Measurements from ENCODE around the gene FAM222B.

DNA sequence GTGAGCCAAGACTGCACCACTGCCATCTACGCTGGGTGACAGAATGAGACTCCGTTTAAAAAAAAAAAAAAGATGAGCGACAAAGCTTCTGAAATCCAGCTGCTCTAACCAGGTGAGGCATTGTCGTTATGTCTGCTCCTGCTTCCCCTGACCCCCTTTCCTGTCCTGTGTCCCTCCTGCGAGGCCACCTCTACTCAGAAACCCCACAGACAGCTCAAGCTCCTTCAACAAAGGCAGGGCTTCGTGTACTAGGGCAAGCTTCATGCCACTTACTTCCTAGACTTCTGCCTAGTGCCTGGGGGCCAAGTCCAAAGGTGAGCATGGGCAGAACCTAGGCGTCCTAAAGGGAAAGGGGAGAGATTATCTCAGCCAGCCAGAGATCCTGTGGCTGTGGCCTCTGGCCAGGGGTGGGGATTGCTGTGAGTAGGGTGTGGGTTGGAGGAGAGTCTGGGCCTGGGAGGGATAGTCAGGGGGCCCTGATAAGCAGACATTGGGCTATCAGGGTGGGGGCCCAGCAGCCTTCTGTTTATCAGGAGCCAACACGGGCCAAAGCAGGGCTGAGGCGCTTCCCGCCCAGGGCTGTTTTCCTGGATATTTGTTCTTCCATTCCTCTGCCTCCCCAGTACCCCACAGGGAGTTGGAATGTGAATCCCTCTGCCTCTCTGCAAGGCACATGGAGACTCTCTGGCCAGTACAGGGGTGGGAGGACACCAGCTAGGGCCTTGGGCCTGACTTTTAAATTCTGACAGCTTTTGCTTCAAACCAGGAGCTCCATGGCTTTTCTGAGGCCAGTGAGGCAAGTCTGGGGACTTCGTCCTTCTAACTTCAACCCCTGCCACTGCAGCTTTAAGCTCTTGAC, 22.6 kb upstream of the FAM222B start:
- TF ChIP-seq CTCF (conservative IDR thresholded peaks at IDR 0.05; ENCODE audit: low read depth, low read length) (no peak), RFX5 (IDR thresholded peaks at IDR 0.05; ENCODE audit: low read depth, low read length) (no peak), POLR2A (IDR thresholded peaks at IDR 0.05; ENCODE audit: low read depth, low read length) (no peak)

All from IMR-90 (cell line).